GM21515 (cell line): ENCODE measurements around the gene ACTA2.
"Not testable (repeated sequence)": the region's sequence is repeated elsewhere in the genome, so short reads cannot be mapped to it uniquely, and the experiment has no call there.

Experiments used
- ATAC-seq: cut with Tn5 transposase; IDR thresholded peaks from one replicate; pipeline ENCODE4 v1.9.1; 2021; ENCODE audit not compliant: unreplicated experiment

Gene ACTA2

DNA sequence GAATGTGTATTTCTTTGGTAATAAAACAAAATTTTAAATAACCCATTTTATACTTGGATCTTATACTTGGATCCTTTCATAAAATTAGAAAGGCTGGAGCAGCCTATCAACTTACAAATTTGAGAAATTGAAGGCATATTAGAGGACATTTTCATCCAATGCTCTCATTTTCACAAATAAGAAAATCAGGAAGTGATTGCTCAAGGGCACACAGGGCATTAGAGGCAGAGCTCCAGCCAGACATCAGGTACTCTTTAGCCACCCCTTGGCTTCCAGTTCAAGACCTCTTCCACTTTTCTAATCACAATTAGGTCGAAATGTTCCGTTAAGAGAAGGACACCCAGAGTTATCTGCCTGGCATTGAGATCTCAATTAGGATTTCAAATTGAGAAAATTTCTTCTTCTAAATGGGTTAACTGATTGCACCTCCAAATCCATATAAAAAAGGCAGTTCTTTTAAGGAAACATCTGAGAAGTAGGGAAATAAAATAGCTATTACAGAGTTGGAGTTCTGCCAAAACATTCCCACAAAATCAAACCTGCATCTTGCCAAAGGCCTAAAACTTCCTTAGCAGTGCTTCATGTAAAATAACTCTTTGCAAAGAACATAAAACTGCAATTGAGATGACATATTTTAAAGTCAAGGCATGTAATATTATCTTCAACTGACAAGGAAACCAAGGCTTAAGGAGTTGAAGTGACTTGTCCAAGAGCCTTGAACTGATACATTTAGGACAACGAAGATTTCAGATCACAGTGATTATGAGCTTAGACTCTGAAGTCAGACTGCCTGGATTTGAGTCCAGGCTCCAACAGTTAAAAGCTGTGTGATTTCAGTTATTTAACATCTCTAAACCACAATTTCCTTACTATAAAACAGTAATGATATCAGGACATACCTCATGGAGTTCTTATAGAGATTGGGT, 2.4 kb downstream of the ACTA2 start:
- no peak for ATAC-seq

GRCh38 chr10:88949051-88949450, 3.5 kb downstream of the ACTA2 start:
- no peak for ATAC-seq

DNA sequence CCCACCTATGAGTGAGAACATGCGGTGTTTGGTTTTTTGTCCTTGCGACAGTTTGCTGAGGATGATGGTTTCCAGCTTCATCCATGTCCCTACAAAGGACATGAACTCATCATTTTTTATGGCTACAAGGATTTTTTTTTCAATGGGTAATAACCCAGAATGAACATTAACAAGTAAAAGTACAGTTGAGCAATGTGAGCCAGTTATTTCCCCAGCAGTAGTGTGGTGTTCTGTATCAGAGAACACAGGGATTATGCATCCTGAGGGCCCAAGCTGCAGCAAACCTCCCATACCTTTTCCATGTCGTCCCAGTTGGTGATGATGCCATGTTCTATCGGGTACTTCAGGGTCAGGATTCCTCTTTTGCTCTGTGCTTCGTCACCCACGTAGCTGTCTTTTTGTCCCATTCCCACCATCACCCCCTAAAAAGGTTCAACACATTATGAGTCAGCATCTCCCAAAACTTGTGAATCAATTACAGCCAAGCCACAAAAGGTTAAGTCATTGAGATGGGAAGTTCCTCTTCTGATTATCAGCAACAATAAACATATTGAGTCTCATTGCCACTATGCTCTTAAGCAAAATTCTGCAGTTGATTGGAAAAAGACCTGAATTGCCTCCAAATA, 5.5 kb downstream of the ACTA2 start:
- no peak for ATAC-seq

GRCh38 chr10:88946200-88946599, 6.4 kb downstream of the ACTA2 start:
- no peak for ATAC-seq

DNA sequence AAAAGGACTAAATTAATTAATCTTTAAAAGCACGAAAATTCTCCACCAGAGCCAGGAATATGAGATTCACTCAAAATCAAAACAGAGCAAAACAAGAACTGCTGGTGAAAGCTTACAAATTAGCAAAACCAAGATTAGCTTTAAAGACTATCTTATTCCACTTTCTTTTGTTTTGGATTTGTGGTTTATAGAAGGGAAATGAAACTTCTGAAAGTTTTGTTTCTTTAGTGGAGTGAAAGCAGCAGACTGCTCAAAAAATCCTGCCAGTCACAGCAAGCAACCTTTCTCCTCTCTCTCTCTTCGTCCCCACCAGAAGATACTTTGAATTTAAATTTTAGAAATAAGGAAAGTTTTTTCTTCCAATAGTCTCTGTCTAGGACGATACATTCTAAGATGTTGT, 7.8 kb downstream of the ACTA2 start:
- ATAC-seq: peak; percentile 77

DNA sequence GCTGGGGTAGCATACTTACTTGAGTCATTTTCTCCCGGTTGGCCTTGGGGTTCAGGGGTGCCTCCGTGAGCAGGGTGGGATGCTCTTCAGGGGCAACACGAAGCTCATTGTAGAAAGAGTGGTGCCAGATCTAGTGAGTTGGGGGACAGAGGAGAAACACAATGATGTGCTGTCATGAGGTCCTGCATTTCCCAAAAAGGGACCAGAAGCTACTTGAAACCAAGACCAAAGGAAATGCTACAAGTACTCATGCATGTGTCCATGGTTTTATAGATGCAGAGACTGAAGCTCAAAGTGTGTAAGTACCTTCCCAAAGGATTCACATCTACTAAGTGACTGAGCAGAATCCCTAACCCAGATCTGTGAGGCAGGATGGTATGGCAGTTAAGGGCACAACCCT, 8.8 kb downstream of the ACTA2 start:
- ATAC-seq: no peak

- ATAC-seq: no peak
These were observed 11.5 kb downstream of the ACTA2 start for GRCh38 chr10:88941026-88941425.

- ATAC-seq: no peak
These were observed 13.6 kb downstream of the ACTA2 start for GRCh38 chr10:88938938-88939337.

GRCh38 chr10:88938039-88938438, 14.5 kb downstream of the ACTA2 start:
- ATAC-seq: no peak

- no peak for ATAC-seq
These were observed 15.9 kb downstream of the ACTA2 start for GRCh38 chr10:88936656-88937055.

DNA sequence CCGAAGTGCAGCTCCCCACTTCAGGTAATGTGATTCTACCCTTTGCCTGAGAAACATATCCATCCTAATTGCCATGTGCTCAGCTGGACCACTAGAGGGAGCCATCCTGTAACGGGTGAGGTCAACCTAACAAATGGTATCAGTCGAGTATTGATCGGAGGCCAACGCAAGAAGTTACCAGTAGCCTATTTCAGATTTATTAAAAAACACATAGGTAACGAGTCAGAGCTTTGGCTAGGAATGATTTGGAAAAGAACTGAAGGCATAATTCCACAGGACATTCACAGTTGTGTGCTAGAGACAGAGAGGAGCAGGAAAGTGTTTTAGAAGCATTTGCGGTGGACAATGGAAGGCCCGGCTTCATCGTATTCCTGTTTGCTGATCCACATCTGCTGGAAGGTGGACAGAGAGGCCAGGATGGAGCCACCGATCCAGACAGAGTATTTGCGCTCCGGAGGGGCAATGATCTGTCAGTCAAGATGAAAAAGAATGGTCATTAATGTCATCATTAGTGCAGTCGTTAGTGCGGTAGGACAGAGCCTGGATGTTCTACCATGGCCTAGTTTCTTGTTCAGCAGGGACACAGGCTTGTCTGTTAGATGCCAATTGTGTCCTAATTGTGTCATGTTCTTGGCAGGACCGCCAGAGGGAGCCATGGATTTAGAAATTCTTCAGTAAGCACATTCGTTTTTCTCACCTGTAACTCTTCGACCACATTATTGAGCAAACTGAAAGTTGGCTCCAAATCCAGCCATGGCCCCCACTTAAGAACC, 17.5 kb downstream of the ACTA2 start:
- peak; percentile 44 for ATAC-seq

DNA sequence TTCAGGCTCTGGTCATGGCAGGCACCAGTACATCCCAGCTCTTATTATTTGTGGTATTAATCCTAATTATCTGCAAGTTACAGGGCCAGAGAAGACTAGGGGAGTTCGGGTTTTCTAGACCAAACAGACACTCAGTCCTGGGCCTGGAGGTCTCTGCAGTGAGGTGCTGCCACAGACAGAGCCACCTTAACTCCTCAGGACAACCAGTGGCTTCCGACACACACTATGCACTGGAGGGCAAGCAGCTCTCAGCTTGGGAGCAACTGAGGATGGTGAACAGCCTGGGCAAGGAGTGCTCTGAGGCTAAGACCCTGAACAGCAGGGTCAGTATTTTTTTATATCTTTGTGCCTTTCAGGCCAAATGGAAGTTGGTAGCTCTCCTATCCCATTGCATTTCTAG, 19.0 kb downstream of the ACTA2 start:
- no peak for ATAC-seq

DNA sequence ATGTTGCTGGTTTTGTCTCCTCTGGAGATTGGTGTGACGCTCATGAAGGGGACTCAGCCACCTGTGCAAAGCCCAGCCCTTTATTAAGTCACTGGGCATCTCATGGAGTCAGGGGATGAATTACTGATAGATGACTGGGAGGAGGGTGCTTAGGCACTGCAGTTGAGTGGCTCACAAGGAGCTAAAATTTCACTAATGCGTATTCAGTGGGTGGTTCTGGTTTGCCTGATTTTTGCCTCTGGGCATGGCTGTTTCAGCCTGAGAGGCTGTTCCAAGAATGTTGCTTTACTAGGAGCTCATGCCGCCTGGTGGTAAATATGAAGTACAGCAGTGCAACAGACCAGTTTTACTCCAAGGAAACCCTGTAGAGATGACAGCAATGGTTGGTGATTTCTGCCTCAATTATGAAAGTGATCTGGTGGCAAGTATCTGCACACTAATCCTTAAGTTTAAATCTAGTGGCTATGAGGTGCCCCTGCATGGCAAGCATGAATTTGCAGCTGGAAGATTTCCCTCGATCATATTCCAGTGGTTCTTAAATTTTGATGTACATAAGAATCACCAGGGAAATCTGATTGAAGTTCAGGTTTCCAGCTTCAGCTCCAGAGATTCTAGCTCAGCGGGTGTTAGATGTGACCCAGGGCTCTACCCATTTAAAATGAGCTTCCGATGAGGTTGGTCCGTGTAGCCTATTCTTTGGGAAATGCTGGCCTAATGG, 19.9 kb downstream of the ACTA2 start:
- peak; percentile 55 for ATAC-seq

DNA sequence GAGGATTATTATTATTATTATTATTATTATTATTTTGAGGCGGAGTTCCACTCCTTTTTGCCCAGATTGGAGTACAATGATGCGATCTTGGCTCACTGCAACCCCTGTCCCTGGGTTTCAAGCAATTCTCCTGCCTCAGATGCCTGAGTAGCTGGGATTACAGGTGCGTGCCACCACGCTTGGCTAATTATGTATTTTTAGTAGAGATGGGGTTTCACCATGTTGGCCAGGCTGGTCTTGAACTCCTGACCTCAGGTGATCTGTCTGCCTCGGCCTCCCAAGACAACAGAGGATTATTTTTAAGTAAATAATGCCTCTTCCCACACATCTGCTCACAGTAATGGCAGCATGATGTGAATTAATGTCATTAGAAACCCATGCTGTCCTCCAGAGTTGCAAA, 20.5 kb downstream of the ACTA2 start:
- ATAC-seq: not testable (repeated sequence)

DNA sequence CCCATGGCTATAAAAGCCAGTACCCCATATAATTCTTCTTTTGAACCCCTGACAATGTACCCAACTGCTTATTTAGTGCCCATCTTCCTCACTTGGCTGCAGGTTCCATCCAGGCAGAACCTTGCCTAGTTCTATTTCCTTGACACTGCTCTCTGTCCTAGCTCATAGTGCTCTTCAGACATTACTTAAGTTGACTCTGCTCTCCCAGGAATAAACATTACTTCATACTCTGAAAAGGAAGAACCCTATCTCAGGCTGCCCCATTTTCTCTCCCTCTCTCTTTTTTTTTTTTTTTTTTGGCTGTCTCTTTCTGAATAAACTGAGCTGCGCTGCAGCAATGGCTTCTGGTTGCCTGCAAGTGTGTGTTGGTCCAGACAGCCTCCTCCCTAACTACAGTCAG, 21.0 kb downstream of the ACTA2 start:
- ATAC-seq: no peak

DNA sequence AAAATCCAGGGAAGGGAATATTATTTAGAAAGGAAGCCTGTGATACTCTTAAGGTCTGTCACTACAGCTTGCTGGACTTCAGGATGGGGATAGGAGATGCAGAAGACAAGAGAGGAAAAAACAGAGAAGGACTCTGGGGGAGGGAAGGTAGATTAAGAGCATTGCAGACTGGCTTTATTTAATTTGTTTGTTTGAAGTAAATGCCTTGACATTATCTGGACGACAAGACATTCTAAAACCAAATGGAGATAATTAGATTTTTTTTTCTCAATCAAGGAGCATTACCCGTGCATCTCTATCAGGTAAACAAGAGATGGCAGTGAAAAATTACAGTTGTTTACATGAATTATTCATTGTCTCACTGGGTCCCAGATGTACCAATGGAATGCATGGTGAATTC, 24.3 kb downstream of the ACTA2 start:
- ATAC-seq: no peak

- no peak for ATAC-seq
These were observed 25.2 kb downstream of the ACTA2 start for GRCh38 chr10:88927416-88927690.

GRCh38 chr10:88926566-88927415, 25.8 kb downstream of the ACTA2 start:
- no peak for ATAC-seq

- ATAC-seq: no peak
These were observed 29.1 kb downstream of the ACTA2 start for GRCh38 chr10:88923520-88923919.

GRCh38 chr10:88922041-88922440, 30.5 kb downstream of the ACTA2 start:
- ATAC-seq: no peak
